AG09309 (cell line): ENCODE data around the gene NINL.
A peak's percentile ranks its signal among the peaks of the same experiment; 100 is the strongest.

Experiments
- DNase-seq: peaks from one replicate; pipeline ENCODE4 v3.0.0-alpha.2; 2010; ENCODE audit warnings: low read depth
- H3K4me3 ChIP-seq: 2 replicates; pipeline ENCODE4 v1.5.1; 2011; ENCODE audit warnings: mild to moderate bottlenecking, low read depth, low read length, moderate library complexity; ENCODE audit not compliant: control insufficient read depth
- TF ChIP-seq, protein P1 (sequence below): IDR thresholded peaks from 2 replicates; pipeline ENCODE4 v1.5.1; 2011; ENCODE audit warnings: mild to moderate bottlenecking, low read depth, low read length, inconsistent platforms; ENCODE audit not compliant: insufficient read depth, control insufficient read depth; ENCODE audit errors: missing control alignments

NINL gene

DNA sequence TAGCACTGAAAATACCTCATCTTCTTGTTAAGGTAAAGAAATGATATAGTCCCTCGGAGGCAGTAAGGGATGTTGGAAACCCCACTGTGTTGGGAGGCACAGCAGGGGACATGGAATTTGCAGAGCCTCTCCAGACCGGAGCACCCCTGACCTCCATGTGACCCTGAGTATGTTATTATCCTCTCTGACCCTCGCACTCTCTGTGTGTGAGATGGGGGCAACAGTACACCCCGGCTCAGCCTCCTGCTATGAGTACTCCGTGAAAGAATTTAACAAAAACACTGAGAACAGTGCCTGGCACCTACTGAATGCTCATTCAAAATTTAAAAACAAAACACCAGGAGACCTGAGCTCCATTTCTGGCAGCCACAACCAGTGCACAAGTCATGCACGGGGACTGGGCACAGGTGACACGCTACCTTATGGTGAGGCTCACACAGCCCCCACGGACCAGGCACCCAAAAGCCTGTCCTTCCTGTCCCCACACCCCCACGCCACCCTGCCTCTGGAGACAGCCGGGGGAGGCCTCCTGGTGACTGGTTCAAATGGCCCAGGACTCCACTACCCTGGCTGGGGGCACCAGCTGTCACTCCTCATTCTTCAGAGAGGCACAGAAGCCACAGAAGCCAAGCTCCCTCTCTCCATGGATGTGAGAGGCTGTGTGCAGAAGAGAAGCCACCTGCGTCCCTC is 6.1 kb downstream of the NINL start:
- H3K4me3 ChIP-seq = no peak overlapping the region
- TF ChIP-seq, protein P1, sequence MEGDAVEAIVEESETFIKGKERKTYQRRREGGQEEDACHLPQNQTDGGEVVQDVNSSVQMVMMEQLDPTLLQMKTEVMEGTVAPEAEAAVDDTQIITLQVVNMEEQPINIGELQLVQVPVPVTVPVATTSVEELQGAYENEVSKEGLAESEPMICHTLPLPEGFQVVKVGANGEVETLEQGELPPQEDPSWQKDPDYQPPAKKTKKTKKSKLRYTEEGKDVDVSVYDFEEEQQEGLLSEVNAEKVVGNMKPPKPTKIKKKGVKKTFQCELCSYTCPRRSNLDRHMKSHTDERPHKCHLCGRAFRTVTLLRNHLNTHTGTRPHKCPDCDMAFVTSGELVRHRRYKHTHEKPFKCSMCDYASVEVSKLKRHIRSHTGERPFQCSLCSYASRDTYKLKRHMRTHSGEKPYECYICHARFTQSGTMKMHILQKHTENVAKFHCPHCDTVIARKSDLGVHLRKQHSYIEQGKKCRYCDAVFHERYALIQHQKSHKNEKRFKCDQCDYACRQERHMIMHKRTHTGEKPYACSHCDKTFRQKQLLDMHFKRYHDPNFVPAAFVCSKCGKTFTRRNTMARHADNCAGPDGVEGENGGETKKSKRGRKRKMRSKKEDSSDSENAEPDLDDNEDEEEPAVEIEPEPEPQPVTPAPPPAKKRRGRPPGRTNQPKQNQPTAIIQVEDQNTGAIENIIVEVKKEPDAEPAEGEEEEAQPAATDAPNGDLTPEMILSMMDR = no peak
- no peak for DNase-seq

DNA sequence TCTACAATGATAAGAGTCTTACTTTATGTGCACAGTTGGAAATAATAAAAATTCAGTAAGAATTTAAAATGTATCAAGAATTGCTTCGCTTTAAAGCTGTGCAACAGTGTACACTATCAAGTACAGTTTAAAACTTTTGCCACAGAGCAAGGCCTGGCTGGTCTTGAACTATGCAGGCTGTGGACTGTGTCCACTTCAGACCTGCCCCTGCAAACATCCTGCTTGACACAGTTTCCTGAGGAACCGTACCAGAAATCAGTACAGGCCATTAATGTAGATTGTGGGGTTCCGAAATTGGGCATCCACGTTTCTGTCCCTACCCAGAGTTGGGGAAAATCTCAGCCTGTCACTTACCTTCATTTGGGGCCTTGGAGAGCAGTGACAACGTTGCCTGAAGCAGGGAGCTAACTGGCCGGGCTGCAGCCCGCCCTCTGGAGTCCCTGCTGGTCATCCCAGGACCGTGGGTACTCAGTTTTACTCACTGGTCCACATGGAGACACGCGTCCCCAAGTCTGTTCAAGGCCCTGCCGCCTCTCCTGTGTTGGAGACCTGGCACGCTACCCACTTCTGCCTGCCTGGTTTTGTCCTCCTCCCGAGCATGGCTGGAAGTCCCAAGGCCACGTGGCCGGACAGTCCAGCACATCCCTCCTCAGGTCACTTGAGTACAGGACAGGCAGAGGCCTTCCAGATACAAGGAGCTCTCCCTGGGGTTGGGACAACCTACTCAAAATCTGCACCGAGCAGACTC is 8.4 kb downstream of the NINL start:
- no peak for DNase-seq
- H3K4me3 ChIP-seq = no peak overlapping the region
- TF ChIP-seq, protein P1 = no peak

DNA sequence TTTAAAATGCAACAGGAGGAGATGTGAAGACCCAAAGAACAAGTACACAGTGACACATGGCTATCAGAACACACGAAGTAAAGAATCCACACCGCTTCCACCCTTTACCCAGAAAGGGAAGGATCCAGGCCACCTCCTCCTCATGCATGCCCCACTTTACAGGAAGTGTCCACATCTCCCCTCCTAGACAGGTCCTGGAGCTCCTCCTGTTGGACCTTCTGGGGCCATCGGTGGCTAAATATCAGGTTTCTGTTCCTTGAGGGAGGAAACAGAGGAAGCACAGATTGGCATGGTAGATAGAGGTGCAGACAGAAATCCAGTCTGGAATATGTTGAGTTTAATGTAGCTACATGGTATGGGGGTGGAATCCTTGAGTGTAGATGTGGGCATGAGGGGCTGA is 10.9 kb downstream of the NINL start:
- no peak for DNase-seq
- H3K4me3 ChIP-seq = no peak overlapping the region
- TF ChIP-seq, protein P1 = peak; percentile 34

DNA sequence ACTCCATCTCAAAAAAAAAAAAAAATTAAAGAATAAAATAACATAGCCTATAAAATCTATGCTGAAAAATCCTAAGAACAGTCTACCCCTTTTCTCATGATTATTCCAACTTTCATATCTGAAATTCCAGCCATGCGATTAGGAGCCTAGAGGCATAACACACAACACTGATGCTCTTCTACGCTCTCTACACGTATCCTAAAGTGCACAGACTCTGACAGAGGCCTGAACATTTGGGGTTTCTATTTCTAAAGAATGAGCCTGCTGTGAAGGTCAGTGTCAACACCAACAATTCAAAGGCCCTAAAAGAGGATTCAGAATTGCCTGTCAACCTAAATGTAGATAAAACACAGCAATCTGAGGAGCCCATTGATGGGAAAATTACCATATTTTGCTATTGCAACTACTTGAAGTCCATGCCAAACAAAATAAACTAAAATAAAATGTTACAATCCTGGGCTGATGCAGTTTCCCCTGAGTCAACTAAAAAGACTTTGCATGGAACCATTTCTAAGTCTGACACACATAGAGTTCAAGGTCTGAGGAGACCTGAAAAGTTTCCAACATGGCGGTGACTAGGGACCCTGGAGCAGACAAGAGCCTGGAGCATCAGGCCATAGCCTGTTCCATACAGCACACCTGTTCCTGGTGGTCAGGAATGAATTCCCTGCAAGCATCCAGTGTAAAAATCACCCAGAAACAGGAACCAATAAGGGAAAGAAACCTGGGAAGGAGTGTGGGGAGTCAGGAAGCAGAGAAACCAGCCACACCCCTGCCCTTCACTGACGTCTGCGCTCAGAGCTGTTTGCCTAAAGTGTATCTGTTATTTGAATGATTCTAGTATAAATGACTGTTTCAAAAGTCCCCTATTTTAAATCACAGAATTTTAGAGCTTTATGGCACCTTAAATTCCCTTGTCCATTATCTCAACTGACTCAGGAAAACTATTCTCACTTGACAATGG is 11.8 kb downstream of the NINL start:
- peak; percentile 32 for DNase-seq
- H3K4me3 ChIP-seq = no peak overlapping the region
- TF ChIP-seq, protein P1 = no peak

DNA sequence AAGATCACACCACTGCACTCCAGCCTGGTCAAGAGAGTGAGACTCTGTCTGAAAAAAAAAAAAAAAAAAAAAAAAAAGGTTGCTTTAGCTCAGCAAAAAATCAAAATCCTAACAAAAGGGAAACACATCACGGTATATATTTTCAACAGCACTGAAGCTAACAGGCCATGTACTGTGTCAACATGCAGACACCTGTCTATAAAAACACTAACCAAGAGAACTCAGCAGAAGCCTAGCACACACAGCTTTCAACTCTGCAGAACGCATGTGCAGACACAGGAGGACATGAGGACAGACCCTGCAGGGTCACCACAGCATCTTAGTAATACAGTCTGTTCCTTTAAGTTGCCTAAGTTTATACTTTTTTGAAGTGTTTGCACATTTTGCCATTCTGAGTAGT is 13.5 kb downstream of the NINL start:
- no peak for DNase-seq
- no peak overlapping the region for H3K4me3 ChIP-seq

DNA sequence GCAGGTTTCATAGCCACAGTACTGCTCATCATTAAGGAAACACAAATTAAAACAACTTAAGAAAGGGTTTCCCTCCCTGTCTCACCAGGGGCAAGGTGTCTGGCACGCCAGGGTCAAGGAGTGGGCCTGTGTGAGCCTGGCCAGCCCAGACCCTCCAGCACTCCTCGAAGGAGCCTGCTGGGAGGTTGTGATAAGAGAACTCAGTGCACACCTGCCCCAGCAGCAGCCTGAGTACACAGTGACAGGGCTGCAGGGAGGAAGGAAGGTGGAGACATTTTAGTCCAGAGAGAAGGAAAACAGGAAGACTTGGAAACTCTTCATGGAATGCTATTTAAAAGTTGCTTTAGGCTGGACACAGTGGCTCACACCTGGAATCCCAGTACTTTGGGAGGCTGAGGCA is 14.1 kb downstream of the NINL start:
- DNase-seq = no peak
- H3K4me3 ChIP-seq = no peak overlapping the region
- TF ChIP-seq, protein P1 = no peak

More for the DNA sequence above, 13.5 kb downstream of the NINL start:
- TF ChIP-seq, protein P1 = no peak
